UCSD-AML1 (cell line): ENCODE measurements around the gene CHTF8.

ENCODE experiments used
- DNase-seq: peaks from one replicate; lab custom pipeline; 2025; ENCODE audit not compliant: unreplicated experiment; lab: John Stamatoyannopoulos, UW

Gene CHTF8

DNA sequence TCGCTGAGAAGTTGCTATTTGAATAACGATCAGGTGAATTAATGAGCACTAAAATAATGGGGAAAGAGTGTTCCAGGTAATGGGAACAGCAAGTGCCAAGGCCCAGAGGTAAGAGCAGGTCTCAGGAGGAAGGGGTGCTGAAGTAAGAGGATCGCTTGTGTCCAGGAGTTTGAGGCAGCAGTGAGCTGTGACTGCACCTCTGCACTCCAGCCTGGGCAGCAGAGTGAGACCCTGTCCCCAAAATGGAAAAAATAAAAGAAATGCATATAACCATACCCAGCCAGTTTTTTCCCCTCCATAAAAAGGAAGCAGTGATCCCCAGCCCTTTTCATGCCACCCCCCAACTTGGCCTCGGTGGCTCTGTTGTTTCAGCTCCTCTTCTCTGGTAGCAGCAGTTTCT, 43.7 kb downstream of the CHTF8 start:
- DNase-seq, result no peak

DNA sequence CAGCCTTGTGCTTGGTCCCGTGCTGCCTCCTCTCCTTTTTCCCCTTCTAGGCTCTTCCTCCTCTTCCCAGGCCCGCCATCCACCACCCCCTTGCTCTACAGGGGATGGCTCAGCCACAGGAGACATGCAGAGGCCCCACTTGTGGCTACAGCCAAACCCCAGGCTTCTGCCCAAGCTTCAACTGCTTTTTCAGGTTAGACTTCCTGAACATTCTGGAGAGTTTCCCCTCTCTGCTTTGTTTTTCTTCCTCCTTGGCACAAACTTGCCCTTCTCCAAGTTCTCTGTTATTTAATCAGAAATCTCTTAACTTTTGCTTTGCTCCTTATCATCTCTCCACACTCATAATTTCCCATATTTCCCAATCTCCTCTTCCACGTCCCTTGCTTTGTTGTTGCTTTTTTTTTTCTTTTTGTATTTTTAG, 45.2 kb downstream of the CHTF8 start:
- no peak for DNase-seq

DNA sequence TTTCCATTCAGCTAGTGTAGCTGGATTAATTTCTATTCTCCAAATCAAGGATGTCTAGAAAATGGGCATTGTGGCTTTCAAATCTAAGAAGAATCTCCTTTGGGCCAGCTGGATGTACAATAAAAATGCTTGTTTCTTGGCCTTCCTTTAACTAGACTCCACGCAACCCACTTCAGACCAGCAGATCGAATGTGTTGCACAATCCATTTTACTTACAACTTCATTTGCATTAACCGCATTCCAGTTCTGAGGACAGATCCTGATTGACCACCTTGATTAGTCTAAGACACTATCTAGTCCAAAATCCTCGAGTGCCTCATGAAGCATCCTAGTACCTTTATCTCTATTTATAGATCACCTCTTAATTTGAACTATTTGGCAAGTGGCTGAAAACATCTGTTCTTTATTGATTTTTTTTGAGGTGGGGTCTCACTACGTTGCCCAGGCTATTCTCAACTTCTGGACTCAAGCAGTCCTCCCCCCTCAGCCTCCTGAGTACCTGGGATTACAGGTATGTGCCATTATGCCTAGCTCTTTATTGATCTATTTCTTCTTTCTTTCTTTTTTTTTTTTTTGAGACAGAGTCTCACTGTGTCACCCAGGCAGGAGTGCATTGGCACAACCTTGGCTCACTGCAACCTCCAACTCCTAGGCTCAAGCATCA, 47.2 kb downstream of the CHTF8 start:
- DNase-seq, result no peak

DNA sequence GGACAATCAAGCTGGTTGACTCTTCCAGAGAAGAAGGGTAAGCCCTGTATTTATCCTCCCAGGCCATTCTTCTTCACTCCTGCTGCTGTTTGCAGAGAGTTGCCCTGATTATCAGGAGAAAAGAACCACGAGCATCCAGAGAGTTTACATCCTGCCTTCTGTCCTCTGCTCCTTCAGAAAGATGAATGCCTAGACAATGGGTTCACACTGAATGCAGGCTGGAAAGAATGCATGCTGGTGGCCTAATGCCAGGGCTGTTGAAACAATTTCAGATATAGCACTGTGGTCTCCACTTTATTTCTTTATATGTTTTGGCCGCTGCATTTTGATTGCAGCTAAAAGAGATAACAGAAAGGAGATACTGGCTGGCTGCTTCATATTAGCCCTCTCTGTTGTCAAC, 48.1 kb downstream of the CHTF8 start:
- no peak for DNase-seq

DNA sequence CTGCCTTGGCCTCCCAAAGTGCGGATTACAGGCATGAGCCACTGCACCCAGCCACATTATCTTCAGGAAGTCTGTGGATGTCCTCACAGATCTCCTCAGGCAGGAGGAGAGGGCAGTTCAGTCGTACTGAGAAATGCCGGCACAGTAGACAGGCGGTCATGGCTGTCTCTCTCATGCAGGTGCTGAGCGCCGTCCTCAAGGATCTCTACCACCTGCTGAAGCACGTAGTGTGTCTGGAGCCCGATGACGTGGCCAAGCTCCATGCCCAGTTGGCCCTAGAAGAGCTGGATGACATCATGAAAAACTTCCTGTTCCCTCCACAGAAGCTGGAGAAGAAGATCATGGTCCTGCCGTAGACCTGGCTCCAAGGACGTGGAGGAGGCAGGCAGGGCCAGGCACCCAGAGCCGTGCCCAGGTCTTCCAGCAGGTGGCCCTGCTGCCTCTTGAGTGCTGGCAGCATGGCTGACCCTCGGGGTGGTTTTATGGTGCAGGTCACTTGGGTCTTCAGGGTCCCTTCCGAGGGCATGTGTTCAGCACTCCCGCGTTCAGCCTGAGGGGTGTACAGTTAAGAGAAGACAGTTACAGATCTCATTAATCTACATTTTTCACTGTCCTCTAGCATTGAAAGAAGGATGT, 49.0 kb downstream of the CHTF8 start:
- no peak for DNase-seq

DNA sequence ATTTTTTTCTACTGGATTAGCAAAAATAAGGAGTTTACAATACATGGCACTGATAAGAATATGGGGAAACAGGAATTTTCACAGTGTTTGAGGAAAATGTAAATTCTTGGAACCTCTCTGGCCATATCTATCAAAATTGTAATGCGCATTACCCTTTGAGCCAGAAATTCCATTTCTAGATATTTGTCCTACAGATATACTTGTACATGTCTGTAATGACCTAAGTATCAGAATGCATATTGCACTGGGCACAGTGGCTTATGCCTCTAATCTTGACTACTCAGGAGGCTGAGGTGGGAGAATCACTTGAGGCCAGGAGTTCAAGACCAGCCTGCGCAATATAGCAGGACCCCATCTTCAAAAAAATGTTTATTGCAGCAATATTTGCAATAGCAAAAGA, 52.7 kb downstream of the CHTF8 start:
- no peak for DNase-seq

DNA sequence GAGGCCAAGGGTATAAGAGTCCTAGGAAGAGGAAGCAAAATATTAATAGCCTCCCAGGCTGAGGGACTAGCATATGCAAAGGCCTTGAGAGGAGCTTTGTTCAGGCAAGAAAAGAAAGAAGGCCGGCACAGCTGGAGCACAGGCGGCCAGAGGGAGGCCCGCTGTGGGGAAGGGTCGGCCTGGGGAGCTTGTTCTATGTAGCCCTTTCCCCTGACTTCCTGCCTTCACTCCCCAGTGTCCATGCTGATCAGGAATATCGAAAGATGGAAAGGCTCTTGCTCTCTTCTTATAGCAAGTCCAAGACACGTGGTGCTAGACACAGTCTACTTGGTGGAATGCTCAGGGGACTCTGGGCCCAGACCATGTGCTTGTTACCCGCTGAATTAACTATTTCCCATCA, 54.3 kb downstream of the CHTF8 start:
- no peak for DNase-seq

DNA sequence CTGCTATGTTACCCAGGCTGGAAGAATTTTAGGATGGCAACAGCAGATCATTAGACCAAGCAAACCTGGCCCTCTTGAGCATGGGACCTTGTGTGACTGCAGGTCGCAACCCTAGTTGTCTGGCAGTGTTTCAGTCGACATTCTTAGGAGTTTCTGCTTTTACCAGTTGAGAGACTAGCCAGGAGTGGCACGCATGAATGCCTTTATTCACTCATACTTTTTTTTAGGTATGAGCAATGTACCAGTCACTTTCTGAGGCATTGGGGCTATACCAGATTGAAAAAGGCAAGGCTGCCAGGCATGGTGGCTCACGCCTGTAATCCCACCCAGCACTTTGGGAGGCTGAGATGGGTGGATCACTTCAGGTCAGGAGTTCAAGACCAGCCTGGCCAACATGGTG, 55.1 kb downstream of the CHTF8 start:
- DNase-seq, result no peak

DNA sequence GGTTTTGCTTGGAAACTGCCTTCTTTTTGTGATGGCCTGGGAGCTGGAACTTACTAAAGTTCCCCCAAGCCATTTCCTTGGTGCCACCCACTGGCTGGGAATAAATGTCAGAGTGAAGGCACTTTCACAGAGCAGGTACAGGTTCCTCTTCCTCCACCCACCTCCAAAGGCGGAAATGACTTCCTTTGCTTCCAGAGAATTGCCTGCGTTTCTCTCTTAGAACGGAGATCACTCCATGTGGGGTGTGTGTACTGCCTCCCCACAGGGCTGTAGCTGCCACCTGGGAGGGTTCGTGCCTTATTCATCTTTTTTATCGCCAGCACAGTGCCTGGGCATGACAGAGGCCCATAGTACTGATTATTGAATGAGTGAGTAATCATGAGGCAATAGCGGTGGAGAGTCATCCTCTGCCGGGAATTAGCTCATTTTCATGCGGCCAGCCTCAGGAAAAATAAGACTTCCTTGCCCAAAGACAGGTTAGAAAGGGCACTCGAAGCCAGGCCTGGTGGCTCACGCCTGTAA, 59.1 kb downstream of the CHTF8 start:
- no peak for DNase-seq

DNA sequence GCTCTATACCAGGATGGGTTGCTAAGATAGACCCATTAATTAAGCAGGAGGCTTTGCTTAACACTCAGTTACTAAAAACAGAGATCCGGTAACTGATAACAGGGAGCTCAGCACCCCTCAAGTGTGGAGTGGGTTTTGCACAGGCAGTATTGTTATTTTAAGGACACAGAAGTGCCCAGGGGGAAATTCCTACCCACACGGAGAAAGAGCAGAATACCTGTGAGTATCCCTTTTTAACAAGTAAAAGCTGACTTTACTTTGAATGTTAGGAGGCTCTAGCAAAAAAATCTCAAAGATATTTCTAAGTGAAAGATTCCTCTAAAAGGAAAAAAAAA, 59.8 kb downstream of the CHTF8 start:
- no peak for DNase-seq

DNA sequence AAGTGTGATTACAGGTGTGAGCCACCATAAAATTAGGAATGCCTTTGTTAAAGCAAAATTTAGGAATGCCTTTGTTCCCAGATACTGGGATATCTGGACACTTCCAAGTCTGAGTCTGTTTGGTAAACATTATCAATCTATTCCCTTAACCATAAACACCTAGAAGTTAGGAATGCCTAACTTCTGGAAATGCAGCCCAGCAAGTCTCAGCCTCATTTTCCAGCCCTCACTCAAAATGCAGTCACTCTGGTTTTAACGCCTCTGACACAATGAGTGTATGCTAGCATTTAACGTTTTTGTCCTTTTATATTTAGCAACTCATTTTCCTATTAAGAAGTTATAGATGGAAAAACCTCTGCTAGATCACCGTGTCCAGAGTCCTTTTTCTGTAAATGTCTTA, 61.4 kb downstream of the CHTF8 start:
- DNase-seq, result no peak

DNA sequence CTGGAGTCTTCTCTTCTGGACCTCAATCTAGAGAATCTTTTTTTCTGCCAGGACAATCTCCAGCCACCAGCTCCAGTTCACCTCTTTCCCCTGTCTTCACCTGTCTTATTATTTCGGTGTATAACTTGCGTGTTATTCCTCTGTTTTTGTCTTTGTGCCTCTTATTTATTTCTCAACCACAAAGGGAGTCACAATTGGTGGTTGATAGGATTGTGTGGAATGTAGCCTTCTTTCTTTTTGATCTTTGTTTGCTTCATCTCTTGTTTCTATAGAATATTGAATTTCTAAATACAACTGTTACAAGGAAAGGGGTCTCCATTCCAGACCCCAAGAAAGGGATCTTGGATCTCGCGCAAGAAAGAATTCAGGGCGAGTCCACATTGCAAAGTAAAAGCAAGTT, 62.9 kb downstream of the CHTF8 start:
- DNase-seq, result no peak
